Left kidney (tissue), 2 donors: ENCODE measurements around the gene SEBOX. TPM values are rescaled to one million over a fixed set of nuclear protein-coding genes. Genes with fewer than 3 reads are reported as not detected.

Experiments
- DNase-seq: peaks from one replicate; pipeline ENCODE4 v3.0.0-alpha.2; 2013
- polyA plus RNA-seq: library from polyadenylated mRNA; unstranded; fragments of 120-200 nt; gene quantifications from one replicate; pipeline ENCODE4 v1.2.1, GENCODE V29; 2013; ENCODE audit not compliant: insufficient read length

The SEBOX gene
- polyA plus RNA-seq, 1 donor, result not detected

- no peak for DNase-seq
Observed at GRCh38 chr17:28394337-28395116, 29.5 kb upstream of the SEBOX start.

GRCh38 chr17:28392491-28392890 lies 27.5 kb upstream of the SEBOX start:
- no peak for DNase-seq

GRCh38 chr17:28391401-28391800 lies 26.4 kb upstream of the SEBOX start:
- no peak for DNase-seq

GRCh38 chr17:28390984-28391383 lies 26.0 kb upstream of the SEBOX start:
- DNase-seq, result no peak

- DNase-seq, result no peak
Observed at GRCh38 chr17:28390563-28390962, 25.6 kb upstream of the SEBOX start.

- DNase-seq, result no peak
Observed at GRCh38 chr17:28390141-28390540, 25.1 kb upstream of the SEBOX start.

- DNase-seq, result no peak
Observed at GRCh38 chr17:28388106-28388505, 23.1 kb upstream of the SEBOX start.

GRCh38 chr17:28386391-28386790 lies 21.4 kb upstream of the SEBOX start:
- DNase-seq, result no peak

- DNase-seq, result no peak
Observed at GRCh38 chr17:28385406-28385805, 20.4 kb upstream of the SEBOX start.

- DNase-seq, result no peak
Observed at GRCh38 chr17:28385037-28385400, 20.0 kb upstream of the SEBOX start.

- DNase-seq, result peak; percentile 37
Observed at GRCh38 chr17:28384281-28385036, 19.5 kb upstream of the SEBOX start.

GRCh38 chr17:28381141-28381825 lies 16.3 kb upstream of the SEBOX start:
- peak; percentile 11 for DNase-seq

GRCh38 chr17:28379814-28380801 lies 15.1 kb upstream of the SEBOX start:
- no peak for DNase-seq

- DNase-seq, result no peak
Observed at GRCh38 chr17:28372945-28373274, 7.9 kb upstream of the SEBOX start.

GRCh38 chr17:28372203-28372944 lies 7.4 kb upstream of the SEBOX start:
- DNase-seq, result peak; percentile 3

- DNase-seq, result peak; percentile 89
Observed at GRCh38 chr17:28371245-28372202, 6.5 kb upstream of the SEBOX start, which contains the start of gene SARM1. TSS of gene SARM1 (plus strand) at chr17:28371694. CDS start at chr17:28372033, 339 bp downstream.

GRCh38 chr17:28370744-28371103 lies 5.7 kb upstream of the SEBOX start:
- DNase-seq, result no peak

- DNase-seq, result no peak
Observed at GRCh38 chr17:28370035-28370743, 5.2 kb upstream of the SEBOX start, which contains the start of gene VTN. TSS of gene VTN (minus strand) at chr17:28370307. CDS start at chr17:28370203, 104 bp downstream.

GRCh38 chr17:28369684-28370034 lies 4.7 kb upstream of the SEBOX start:
- DNase-seq, result no peak
